ENCODE measurements around the gene FAAP20.

DNA sequence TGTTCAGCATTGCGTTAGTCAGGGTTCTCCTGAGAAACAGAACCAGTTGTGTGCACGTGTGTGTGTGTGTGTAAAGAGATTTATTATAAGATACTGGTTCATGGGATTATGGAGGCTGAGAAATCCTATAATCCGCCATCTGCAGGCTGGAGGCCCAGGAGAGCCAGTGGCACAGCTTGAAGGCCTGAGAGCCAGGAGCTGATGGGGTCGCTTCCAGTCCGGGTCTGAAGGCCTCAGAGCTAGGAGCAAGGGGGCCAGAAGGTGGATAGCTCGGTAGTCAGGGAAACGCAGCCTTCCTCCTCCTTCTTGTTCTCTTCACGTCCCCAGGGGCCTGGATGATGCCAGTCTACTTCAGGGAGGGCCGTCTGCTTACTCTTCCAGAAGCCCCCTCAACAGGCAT is 37.7 kb downstream of the FAAP20 start:
- no peak for TF ChIP-seq POLR2AphosphoS5 (IDR thresholded peaks at IDR 0.05; ENCODE audit: low read depth, low read length)
- no peak for TF ChIP-seq POLR2A (IDR thresholded peaks at IDR 0.05; ENCODE audit: low read depth, low read length)

Data from GM12891 (cell line).